Spinal cord (tissue), 10 donors: ENCODE measurements around the gene REX1BD. TPM values are rescaled to one million over a fixed set of nuclear protein-coding genes. Genes with fewer than 3 reads are reported as not detected.
"Not testable (repeated sequence)": the region's sequence is repeated elsewhere in the genome, so short reads cannot be mapped to it uniquely, and the experiment has no call there.

Experiments
- DNase-seq, 6 donors: peaks; one replicate each; pipeline versions ENCODE4 v3.0.0 to v3.0.0-alpha.2; 2013 to 2015; ENCODE audit warnings: low spot score in 6 of 6, low read depth in 4 of 6
- H3K27ac ChIP-seq: one replicate; pipeline ENCODE4 v1.5.1; 2013; ENCODE audit warnings: low read depth, low read length, control low read depth
- H3K27me3 ChIP-seq: one replicate; pipeline ENCODE4 v1.6.1; 2013; ENCODE audit warnings: low read length; ENCODE audit not compliant: control insufficient read depth, insufficient read depth
- H3K36me3 ChIP-seq: one replicate; pipeline ENCODE4 v1.6.1; 2013; ENCODE audit warnings: low read length; ENCODE audit not compliant: control insufficient read depth, insufficient read depth
- H3K4me1 ChIP-seq: one replicate; pipeline ENCODE4 v1.6.1; 2013; ENCODE audit warnings: low read length; ENCODE audit not compliant: control insufficient read depth, insufficient read depth
- H3K4me3 ChIP-seq: one replicate; pipeline ENCODE4 v1.5.1; 2013; ENCODE audit warnings: low read depth, low read length, control low read depth
- H3K9me3 ChIP-seq: one replicate; pipeline ENCODE4 v1.6.1; 2013; ENCODE audit warnings: low read length; ENCODE audit not compliant: control insufficient read depth, insufficient read depth
- WGBS: methylation state at CpG from one replicate; pipeline ENCODE4 v1.1.5; 2013; ENCODE audit warnings: missing lambda C conversion rate; ENCODE audit not compliant: insufficient coverage; 5-methylcytosine and 5-hydroxymethylcytosine counted together
- polyA plus RNA-seq, 2 donors: library from polyadenylated mRNA; unstranded; fragments of 120-200 nt; gene quantifications; one replicate each; pipeline ENCODE4 v1.2.1, GENCODE V29; 2013; ENCODE audit not compliant: insufficient read length in 2 of 2
- total RNA-seq, 2 donors: library from RNA; depleted of rRNA in 1 of 2; stranded (reverse); fragments of 120-200 nt in 1 of 2; fragments of >200 nt in 1 of 2; gene quantifications; one replicate each; pipeline versions ENCODE4 v1.2.3 to v1.2.4, GENCODE V29; 2013 to 2014
- donor health status: healthy.

The REX1BD gene
- total and polyA plus RNA-seq, 4 donors = 23.7 to 84.5 (median 71.2) TPM

GRCh38 chr19:18590273-18591272, 2.0 kb downstream of the REX1BD start:
- peak in 5 of 6 donors; percentile 84 to 99 (median 91) for DNase-seq
- H3K27ac ChIP-seq = peak overlapping the region; percentile 88
- 27% methylated on average over 35 of the region's 40 CpGs for WGBS
- peak overlapping the region; percentile 75 for H3K4me3 ChIP-seq
- peaks cover 18% of the 10 kb centered on the region for H3K36me3 ChIP-seq
- peaks cover 2% of the 10 kb centered on the region for H3K27me3 ChIP-seq
- peaks cover 65% of the 10 kb centered on the region for H3K4me1 ChIP-seq
- no peaks in the 10 kb centered on the region for H3K9me3 ChIP-seq

GRCh38 chr19:18591735-18592385, 3.3 kb downstream of the REX1BD start:
- peaks cover 66% of the 10 kb centered on the region for H3K4me1 ChIP-seq
- no peak overlapping the region for H3K4me3 ChIP-seq
- H3K27ac ChIP-seq = no peak overlapping the region
- peaks cover 7% of the 10 kb centered on the region for H3K27me3 ChIP-seq
- no peak for DNase-seq
- peaks cover 18% of the 10 kb centered on the region for H3K36me3 ChIP-seq
- H3K9me3 ChIP-seq = no peaks in the 10 kb centered on the region
- WGBS = 69% methylated on average over 11 of the region's 22 CpGs

GRCh38 chr19:18592732-18593131, 4.1 kb downstream of the REX1BD start:
- Histone ChIP-seq H3K4me1 (peaks cover 65% of the 10 kb centered on the region), H3K36me3 (peaks cover 18% of the 10 kb centered on the region), H3K27me3 (peaks cover 13% of the 10 kb centered on the region)
- H3K27ac ChIP-seq, DNase-seq, H3K9me3 ChIP-seq, H3K4me3 ChIP-seq: not testable (repeated sequence)
- WGBS = 71% methylated on average over 3 of the region's 5 CpGs

- peaks cover 20% of the 10 kb centered on the region for H3K27me3 ChIP-seq
- 50% methylated on average over 16 of the region's 25 CpGs for WGBS
- peaks cover 18% of the 10 kb centered on the region for H3K36me3 ChIP-seq
- peak in 2 of 6 donors; percentile 41 to 60 for DNase-seq
- H3K9me3 ChIP-seq = no peaks in the 10 kb centered on the region
- H3K4me3 ChIP-seq = no peak overlapping the region
- peaks cover 61% of the 10 kb centered on the region for H3K4me1 ChIP-seq
- no peak overlapping the region for H3K27ac ChIP-seq
These were observed 4.9 kb downstream of the REX1BD start for GRCh38 chr19:18593367-18594095.

GRCh38 chr19:18594096-18594823, 5.7 kb downstream of the REX1BD start:
- H3K4me1 ChIP-seq = peaks cover 56% of the 10 kb centered on the region
- no peak overlapping the region for H3K27ac ChIP-seq
- peaks cover 24% of the 10 kb centered on the region for H3K27me3 ChIP-seq
- H3K4me3 ChIP-seq = peak overlapping the region; percentile 45
- H3K9me3 ChIP-seq = no peaks in the 10 kb centered on the region
- H3K36me3 ChIP-seq = peaks cover 18% of the 10 kb centered on the region
- WGBS = 0% methylated on average over 45 of the region's 54 CpGs
- DNase-seq = peak in 4 of 6 donors; percentile 65 to 91 (median 79)

GRCh38 chr19:18594824-18595373, 6.3 kb downstream of the REX1BD start:
- Histone ChIP-seq H3K4me1 (peaks cover 50% of the 10 kb centered on the region), H3K9me3 (no peaks in the 10 kb centered on the region), H3K4me3 (peak overlapping the region; percentile 45), H3K27me3 (peaks cover 29% of the 10 kb centered on the region), H3K27ac (no peak overlapping the region), H3K36me3 (peaks cover 18% of the 10 kb centered on the region)
- DNase-seq = no peak
- WGBS = 6% methylated on average over 26 of the region's 26 CpGs

GRCh38 chr19:18595475-18595874, 6.9 kb downstream of the REX1BD start:
- Histone ChIP-seq H3K36me3 (peaks cover 18% of the 10 kb centered on the region), H3K9me3 (no peaks in the 10 kb centered on the region), H3K27ac (no peak overlapping the region), H3K4me1 (peaks cover 44% of the 10 kb centered on the region), H3K27me3 (peaks cover 30% of the 10 kb centered on the region), H3K4me3 (no peak overlapping the region)
- DNase-seq = no peak
- WGBS = 45% methylated on average over 4 of the region's 6 CpGs

- H3K36me3 ChIP-seq = peaks cover 11% of the 10 kb centered on the region
- WGBS = 23% methylated on average over 17 of the region's 21 CpGs
- peaks cover 37% of the 10 kb centered on the region for H3K4me1 ChIP-seq
- H3K27ac ChIP-seq = no peak overlapping the region
- no peak for DNase-seq
- H3K9me3 ChIP-seq = no peaks in the 10 kb centered on the region
- H3K27me3 ChIP-seq = peaks cover 34% of the 10 kb centered on the region
- H3K4me3 ChIP-seq = no peak overlapping the region
These were observed 8.2 kb downstream of the REX1BD start for GRCh38 chr19:18596752-18597157.
